Breast epithelium (tissue), 4 donors: ENCODE data around the gene ERFL. TPM values are rescaled to one million over a fixed set of nuclear protein-coding genes. Genes with fewer than 3 reads are reported as not detected.

ENCODE experiments used
- DNase-seq, 2 donors: peaks; one replicate each; pipeline ENCODE4 v3.0.0-alpha.2; 2019; ENCODE audit warnings: low spot score in 2 of 2
- H3K27ac ChIP-seq, 2 donors: fragments of 200-600 bp; sonication (generic) in 1 of 2; one replicate each; pipeline ENCODE4 v1.5.1; 2016 to 2019; ENCODE audit warnings: mild to moderate bottlenecking in 1 of 2
- H3K27me3 ChIP-seq, 2 donors: fragments of 200-600 bp; sonication (generic) in 1 of 2; one replicate each; pipeline versions ENCODE4 v1.5.1 to v1.6.0; 2017 to 2019; ENCODE audit warnings: control low read depth in 1 of 2, mild to moderate bottlenecking in 1 of 2
- H3K36me3 ChIP-seq: fragments of 200-600 bp; one replicate; pipeline ENCODE4 v1.5.1; 2019
- H3K4me1 ChIP-seq, 2 donors: fragments of 200-600 bp; sonication (generic); one replicate each; pipeline ENCODE4 v1.5.1; 2016 to 2019; ENCODE audit warnings: control low read depth in 1 of 2
- H3K4me3 ChIP-seq, 3 donors: fragments of 200-600 bp; sonication (generic); 1 replicate in 2 of 3; 2 replicates in 1 of 3; pipeline ENCODE4 v1.5.1; 2016 to 2019; ENCODE audit warnings: mild to moderate bottlenecking in 3 of 3, moderate library complexity in 2 of 3
- H3K9me3 ChIP-seq, 2 donors: fragments of 200-600 bp; sonication (generic) in 1 of 2; one replicate each; pipeline ENCODE4 v1.5.1; 2016 to 2019; ENCODE audit warnings: control low read depth in 1 of 2
- CTCF ChIP-seq, 3 donors: fragments of 450-650 bp; IDR thresholded peaks; one replicate each; pipeline ENCODE4 v1.5.1; 2016 to 2017; ENCODE audit warnings: antibody characterized with exemption in 3 of 3, mild to moderate bottlenecking in 3 of 3, moderate library complexity in 3 of 3
- POLR2A ChIP-seq: fragments of 450-650 bp; IDR thresholded peaks from one replicate; pipeline ENCODE4 v1.6.1; 2016; ENCODE audit warnings: antibody characterized with exemption, mild to moderate bottlenecking, moderate library complexity
- POLR2AphosphoS5 ChIP-seq, 3 donors: sonication (generic); formaldehyde crosslinking; IDR thresholded peaks; one replicate each; pipeline ENCODE4 v1.6.1; 2017; ENCODE audit warnings: antibody characterized with exemption in 3 of 3
- intact Hi-C: fragments of 100-400 bp; cut with DNase I; formaldehyde crosslinking; loops from one replicate; pipeline ENCODE4 v1.15.1; 2023; ENCODE audit warnings: low total_unique reads
- total RNA-seq, 3 donors: library from RNA; depleted of rRNA; stranded (reverse); fragments of >200 nt; gene quantifications; one replicate each; pipeline ENCODE4 v1.1.0, GENCODE V29; 2016

The ERFL gene
- total RNA-seq, 3 donors from 2014 or later, result 0.15 TPM; not detected in 2

GRCh38 chr19:41910240-41910991, 17.8 kb downstream of the ERFL start:
- intact Hi-C loops, result no loop called here
- Histone ChIP-seq H3K27me3 (peaks cover 0 to 38% of the 10 kb centered on the region in 2 donors), H3K27ac (no peak overlapping the region), H3K4me3 (no peak overlapping the region), H3K36me3 (no peaks in the 10 kb centered on the region), H3K4me1 (peaks cover 3 to 4% of the 10 kb centered on the region in 2 donors), H3K9me3 (no peaks in the 10 kb centered on the region)
- no peak for TF ChIP-seq CTCF (IDR thresholded peaks at IDR 0.05)
- no peak for TF ChIP-seq POLR2AphosphoS5 (IDR thresholded peaks at IDR 0.05)
- TF ChIP-seq POLR2A, result no peak
- DNase-seq, result no peak

- no peak for TF ChIP-seq POLR2AphosphoS5 (IDR thresholded peaks at IDR 0.05)
- TF ChIP-seq POLR2A, result no peak
- no peak for TF ChIP-seq CTCF (IDR thresholded peaks at IDR 0.05)
- intact Hi-C loops, result no loop called here
- Histone ChIP-seq H3K27me3 (peaks cover 0 to 33% of the 10 kb centered on the region in 2 donors), H3K9me3 (no peaks in the 10 kb centered on the region), H3K36me3 (no peaks in the 10 kb centered on the region), H3K4me1 (peaks cover 0 to 3% of the 10 kb centered on the region in 2 donors), H3K27ac (no peak overlapping the region), H3K4me3 (no peak overlapping the region)
- no peak for DNase-seq
Measured at GRCh38 chr19:41909706-41910105, 18.5 kb downstream of the ERFL start.

DNA sequence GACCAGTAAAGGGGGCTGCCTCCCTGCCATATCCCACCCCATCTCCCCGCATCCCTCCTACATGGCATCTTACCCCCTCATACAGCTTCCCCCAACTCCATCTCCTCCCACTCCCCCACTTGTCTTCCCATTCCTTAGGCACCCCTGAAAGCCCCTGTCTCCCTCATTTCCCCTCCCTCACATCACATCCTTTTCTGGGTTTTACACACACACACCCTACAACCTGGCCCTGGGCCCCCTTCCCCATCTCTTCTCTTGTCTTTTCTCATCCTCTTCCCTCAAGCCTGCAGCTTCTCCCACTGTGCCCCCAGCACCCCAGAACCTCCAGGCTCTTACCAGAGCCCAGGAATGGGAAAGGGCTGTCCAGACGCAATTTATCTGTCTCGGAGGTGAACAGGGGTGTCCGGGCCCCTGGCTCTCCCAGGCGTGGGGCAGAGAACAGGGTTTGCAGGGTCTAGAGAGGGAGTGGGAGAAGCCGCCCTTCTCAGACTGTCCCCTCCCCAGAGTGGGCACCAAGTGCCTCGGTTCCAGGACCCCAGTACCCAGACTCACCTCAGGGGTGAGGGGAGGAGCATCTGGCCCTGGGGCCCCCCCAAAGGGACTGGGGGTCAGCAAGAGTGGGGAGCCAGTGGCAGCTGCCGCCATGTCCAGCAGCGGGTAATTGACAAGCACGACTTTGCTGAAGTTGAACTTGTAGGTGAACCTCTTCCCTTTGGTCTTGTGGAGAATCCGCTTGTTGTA, 19.4 kb downstream of the ERFL start:
- Histone ChIP-seq H3K27ac (no peak overlapping the region), H3K9me3 (no peaks in the 10 kb centered on the region), H3K36me3 (peaks cover 5% of the 10 kb centered on the region), H3K27me3 (peaks cover 0 to 28% of the 10 kb centered on the region in 2 donors), H3K4me1 (peaks cover 0 to 3% of the 10 kb centered on the region in 2 donors), H3K4me3 (no peak overlapping the region)
- DNase-seq, result no peak
- TF ChIP-seq CTCF (IDR thresholded peaks at IDR 0.05) (no peak), POLR2A (no peak), POLR2AphosphoS5 (IDR thresholded peaks at IDR 0.05) (no peak)
- intact Hi-C loops, result no loop called here

DNA sequence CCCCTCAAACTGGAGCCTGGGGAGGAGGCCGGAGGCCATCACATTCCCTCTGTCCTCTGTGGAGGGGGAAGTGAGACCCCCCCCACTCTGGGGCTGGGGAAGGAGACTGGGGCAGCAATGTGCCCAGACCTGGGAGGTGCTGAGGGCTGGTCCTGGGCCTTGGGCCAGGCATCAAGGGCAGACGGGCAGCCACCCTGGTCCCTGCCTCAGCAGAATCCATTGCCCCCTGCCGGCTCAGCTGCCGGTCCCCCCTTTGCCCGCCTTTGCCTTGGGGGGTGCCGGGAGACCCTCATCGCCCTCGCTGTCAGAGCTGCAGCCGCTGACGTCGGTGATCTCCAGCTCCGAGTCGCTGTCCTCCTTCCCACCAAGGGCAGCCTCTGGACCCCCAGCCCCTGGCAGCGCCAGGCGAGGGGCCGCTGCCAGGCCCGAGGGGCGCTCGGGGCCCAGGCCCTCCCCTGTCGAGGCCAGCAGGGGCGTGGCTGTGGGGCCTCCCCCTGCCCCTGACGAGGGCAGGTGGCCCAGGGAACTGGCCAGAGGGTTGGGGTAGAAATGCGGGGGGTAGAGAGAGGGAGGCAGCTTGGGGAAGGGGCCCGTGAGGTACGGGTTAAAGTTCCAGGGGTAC, 20.1 kb downstream of the ERFL start:
- intact Hi-C loops, result no loop called here
- H3K9me3 ChIP-seq, result no peaks in the 10 kb centered on the region
- no peak for TF ChIP-seq POLR2A
- no peak for TF ChIP-seq CTCF (IDR thresholded peaks at IDR 0.05)
- no peak for TF ChIP-seq POLR2AphosphoS5 (IDR thresholded peaks at IDR 0.05)
- peaks cover 0 to 20% of the 10 kb centered on the region in 2 donors for H3K27me3 ChIP-seq
- peaks cover 0 to under 1% of the 10 kb centered on the region in 2 donors for H3K4me1 ChIP-seq
- peaks cover 9% of the 10 kb centered on the region for H3K36me3 ChIP-seq
- H3K4me3 ChIP-seq, result no peak overlapping the region
- no peak for DNase-seq
- no peak overlapping the region for H3K27ac ChIP-seq
